Measurements from ENCODE around the gene OR2G2. TPM values are rescaled to one million over a fixed set of nuclear protein-coding genes. Genes with fewer than 3 reads are reported as not detected.
A peak's percentile ranks its signal among the peaks of the same experiment; 100 is the strongest.

The OR2G2 gene
- total RNA-seq, 1 experiment from 2014 or later, result not detected

GRCh38 chr1:247576514-247576913 lies 11.6 kb upstream of the OR2G2 start:
- Mint-ChIP-seq H3K36me3 (ENCODE audit: insufficient read depth in 1 of 3, low read depth in 3 of 3) (no peaks in the 10 kb centered on the region), H3K4me1 (peaks cover 0 to 3% of the 10 kb centered on the region in 2 experiments; a peak in 2 of 4 replicates), H3K27ac (no peak overlapping the region), H3K27me3 (ENCODE audit: low read depth) (no peaks in the 10 kb centered on the region), H3K9me3 (no peaks in the 10 kb centered on the region; a peak in 1 of 5 replicates), H3K4me3 (no peak overlapping the region)
- no peak overlapping the region for H3T11ph ChIP-seq (ENCODE audit: low read length)
- H4K91ac ChIP-seq (ENCODE audit: insufficient read length, low read depth, low read length), result no peak overlapping the region
- H3K23me2 ChIP-seq (ENCODE audit: insufficient read length, low read depth, low read length, poor library complexity, severe bottlenecking), result no peaks in the 10 kb centered on the region
- no peak overlapping the region for H2BK20ac ChIP-seq (ENCODE audit: low read depth, low read length, poor library complexity, severe bottlenecking)
- H3K9ac ChIP-seq (ENCODE audit: extremely low read depth, insufficient read length, low read length), result no peak overlapping the region
- H3K4me2 ChIP-seq (ENCODE audit: insufficient read depth, insufficient read length, low read length), result no peak overlapping the region
- H2BK5ac ChIP-seq (ENCODE audit: insufficient read length, low read length), result no peak overlapping the region
- no peak overlapping the region for H2BK15ac ChIP-seq (ENCODE audit: low read depth, low read length)
- H2AK5ac ChIP-seq (ENCODE audit: insufficient read length, low read length), result no peak overlapping the region
- no CpG with 5 or more reads among the region's 3 CpGs for WGBS (ENCODE audit: extremely low coverage, insufficient read length, low lambda C conversion rate)
- no peak overlapping the region for H2AFZ ChIP-seq (ENCODE audit: low read length)
- H3K14ac ChIP-seq (ENCODE audit: insufficient read depth, low read length), result no peak overlapping the region
- no peak overlapping the region for H3K18ac ChIP-seq (ENCODE audit: insufficient read length, low read depth, low read length)
- DNase-seq, result no peak
- no peak overlapping the region for H3K56ac ChIP-seq (ENCODE audit: insufficient read length, low read depth, low read length)
- H2BK12ac ChIP-seq (ENCODE audit: insufficient read length, low read depth, low read length), result no peak overlapping the region
- no peak overlapping the region for H4K8ac ChIP-seq (replicated peaks; ENCODE audit: insufficient read length, low read depth, low read length)
- H3K9me3 ChIP-seq (ENCODE audit: control insufficient read depth, low read depth, low read length), result no peaks in the 10 kb centered on the region
- H4K20me1 ChIP-seq (ENCODE audit: control insufficient read depth, insufficient read depth, insufficient read length), result no peaks in the 10 kb centered on the region
- no peaks in the 10 kb centered on the region for H3K79me1 ChIP-seq (ENCODE audit: insufficient read depth, low read depth, low read length, poor library complexity, severe bottlenecking)
- H4K5ac ChIP-seq (ENCODE audit: insufficient read length, low read depth, low read length), result no peak overlapping the region
- H2BK120ac ChIP-seq (ENCODE audit: low read depth, low read length, poor library complexity, severe bottlenecking), result no peak overlapping the region
- no peaks in the 10 kb centered on the region; the same call in 1 of the 2 replicates for H3K4me1 ChIP-seq (ENCODE audit: insufficient read depth, low read length)
- H3K27ac ChIP-seq (ENCODE audit: insufficient read length, low read depth, low read length), result no peak overlapping the region
- no peaks in the 10 kb centered on the region for H3K27me3 ChIP-seq (ENCODE audit: insufficient read depth, low read length)
- no peak overlapping the region for H3K4ac ChIP-seq (ENCODE audit: low read depth, low read length)
- H3K79me2 ChIP-seq (ENCODE audit: insufficient read depth, low read length), result no peaks in the 10 kb centered on the region
- no peak overlapping the region for H3K23ac ChIP-seq (ENCODE audit: insufficient read length, low read depth, low read length)
- TF ChIP-seq, protein P1, sequence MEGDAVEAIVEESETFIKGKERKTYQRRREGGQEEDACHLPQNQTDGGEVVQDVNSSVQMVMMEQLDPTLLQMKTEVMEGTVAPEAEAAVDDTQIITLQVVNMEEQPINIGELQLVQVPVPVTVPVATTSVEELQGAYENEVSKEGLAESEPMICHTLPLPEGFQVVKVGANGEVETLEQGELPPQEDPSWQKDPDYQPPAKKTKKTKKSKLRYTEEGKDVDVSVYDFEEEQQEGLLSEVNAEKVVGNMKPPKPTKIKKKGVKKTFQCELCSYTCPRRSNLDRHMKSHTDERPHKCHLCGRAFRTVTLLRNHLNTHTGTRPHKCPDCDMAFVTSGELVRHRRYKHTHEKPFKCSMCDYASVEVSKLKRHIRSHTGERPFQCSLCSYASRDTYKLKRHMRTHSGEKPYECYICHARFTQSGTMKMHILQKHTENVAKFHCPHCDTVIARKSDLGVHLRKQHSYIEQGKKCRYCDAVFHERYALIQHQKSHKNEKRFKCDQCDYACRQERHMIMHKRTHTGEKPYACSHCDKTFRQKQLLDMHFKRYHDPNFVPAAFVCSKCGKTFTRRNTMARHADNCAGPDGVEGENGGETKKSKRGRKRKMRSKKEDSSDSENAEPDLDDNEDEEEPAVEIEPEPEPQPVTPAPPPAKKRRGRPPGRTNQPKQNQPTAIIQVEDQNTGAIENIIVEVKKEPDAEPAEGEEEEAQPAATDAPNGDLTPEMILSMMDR (conservative IDR thresholded peaks at IDR 0.05), result peak; percentile 65
